Measurements from ENCODE around the gene KDM6B. TPM values are rescaled to one million over a fixed set of nuclear protein-coding genes. Genes with fewer than 3 reads are reported as not detected.

Gene KDM6B
- polyA plus RNA-seq, 1 donor from 2014 or later, result 2.5 TPM

GRCh38 chr17:7873051-7873450 is 39.0 kb downstream of the KDM6B start:
- H3K4me2 ChIP-seq (ENCODE audit: low read length), result no peak overlapping the region
- H3K4me3 ChIP-seq (ENCODE audit: low read length), result no peak overlapping the region
- no peaks in the 10 kb centered on the region for H3F3A ChIP-seq (ENCODE audit: insufficient read depth, low read length, poor library complexity, severe bottlenecking)
- peaks cover 5% of the 10 kb centered on the region for H3K79me2 ChIP-seq (replicated peaks; ENCODE audit: insufficient read depth, low read length)
- no peaks in the 10 kb centered on the region for H3K36me3 ChIP-seq (ENCODE audit: insufficient read depth, low read length)
- no peaks in the 10 kb centered on the region for H3K27me3 ChIP-seq (ENCODE audit: insufficient read depth, low read depth, low read length)
- no peak overlapping the region for H3K9ac ChIP-seq (ENCODE audit: low read length)
- no peak overlapping the region for H3K27ac ChIP-seq (ENCODE audit: low read length)
- H3K9me2 ChIP-seq (ENCODE audit: insufficient read depth, low read length), result no peaks in the 10 kb centered on the region
- no peaks in the 10 kb centered on the region for H3K9me3 ChIP-seq (ENCODE audit: low read length)
- TF ChIP-seq, protein P1, sequence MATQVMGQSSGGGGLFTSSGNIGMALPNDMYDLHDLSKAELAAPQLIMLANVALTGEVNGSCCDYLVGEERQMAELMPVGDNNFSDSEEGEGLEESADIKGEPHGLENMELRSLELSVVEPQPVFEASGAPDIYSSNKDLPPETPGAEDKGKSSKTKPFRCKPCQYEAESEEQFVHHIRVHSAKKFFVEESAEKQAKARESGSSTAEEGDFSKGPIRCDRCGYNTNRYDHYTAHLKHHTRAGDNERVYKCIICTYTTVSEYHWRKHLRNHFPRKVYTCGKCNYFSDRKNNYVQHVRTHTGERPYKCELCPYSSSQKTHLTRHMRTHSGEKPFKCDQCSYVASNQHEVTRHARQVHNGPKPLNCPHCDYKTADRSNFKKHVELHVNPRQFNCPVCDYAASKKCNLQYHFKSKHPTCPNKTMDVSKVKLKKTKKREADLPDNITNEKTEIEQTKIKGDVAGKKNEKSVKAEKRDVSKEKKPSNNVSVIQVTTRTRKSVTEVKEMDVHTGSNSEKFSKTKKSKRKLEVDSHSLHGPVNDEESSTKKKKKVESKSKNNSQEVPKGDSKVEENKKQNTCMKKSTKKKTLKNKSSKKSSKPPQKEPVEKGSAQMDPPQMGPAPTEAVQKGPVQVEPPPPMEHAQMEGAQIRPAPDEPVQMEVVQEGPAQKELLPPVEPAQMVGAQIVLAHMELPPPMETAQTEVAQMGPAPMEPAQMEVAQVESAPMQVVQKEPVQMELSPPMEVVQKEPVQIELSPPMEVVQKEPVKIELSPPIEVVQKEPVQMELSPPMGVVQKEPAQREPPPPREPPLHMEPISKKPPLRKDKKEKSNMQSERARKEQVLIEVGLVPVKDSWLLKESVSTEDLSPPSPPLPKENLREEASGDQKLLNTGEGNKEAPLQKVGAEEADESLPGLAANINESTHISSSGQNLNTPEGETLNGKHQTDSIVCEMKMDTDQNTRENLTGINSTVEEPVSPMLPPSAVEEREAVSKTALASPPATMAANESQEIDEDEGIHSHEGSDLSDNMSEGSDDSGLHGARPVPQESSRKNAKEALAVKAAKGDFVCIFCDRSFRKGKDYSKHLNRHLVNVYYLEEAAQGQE (IDR thresholded peaks at IDR 0.05; ENCODE audit: borderline replicate concordance), result no peak
- TF ChIP-seq RAD21 (conservative IDR thresholded peaks at IDR 0.05), result no peak
- TF ChIP-seq MXI1 (conservative IDR thresholded peaks at IDR 0.05; ENCODE audit: poor library complexity, severe bottlenecking), result no peak
- no peak for TF ChIP-seq EP300 (conservative IDR thresholded peaks at IDR 0.05; ENCODE audit: poor library complexity, severe bottlenecking)
- no peak for TF ChIP-seq CTCF (IDR thresholded peaks at IDR 0.05; ENCODE audit: poor library complexity, severe bottlenecking)
- TF ChIP-seq POLR2AphosphoS5 (IDR thresholded peaks at IDR 0.05), result no peak
- TF ChIP-seq EZH2 (IDR thresholded peaks at IDR 0.05; ENCODE audit: borderline replicate concordance, insufficient read depth, low read length, poor library complexity, severe bottlenecking), result no peak
- no peak for TF ChIP-seq TAF1 (IDR thresholded peaks at IDR 0.05; ENCODE audit: low read depth)
- no peak for TF ChIP-seq SMC3 (conservative IDR thresholded peaks at IDR 0.05; ENCODE audit: poor library complexity)
- no peaks in the 10 kb centered on the region for H4K20me1 ChIP-seq (ENCODE audit: insufficient read depth)
- no peak overlapping the region for H2AFZ ChIP-seq (ENCODE audit: low read depth, low read length)

GRCh38 chr17:7875804-7876370 is 41.9 kb downstream of the KDM6B start:
- H2AFZ ChIP-seq (ENCODE audit: low read depth, low read length), result no peak overlapping the region
- H3K27ac ChIP-seq (ENCODE audit: low read length), result no peak overlapping the region
- H3K27me3 ChIP-seq (ENCODE audit: insufficient read depth, low read depth, low read length), result no peaks in the 10 kb centered on the region
- no peaks in the 10 kb centered on the region for H4K20me1 ChIP-seq (ENCODE audit: insufficient read depth)
- H3F3A ChIP-seq (ENCODE audit: insufficient read depth, low read length, poor library complexity, severe bottlenecking), result no peaks in the 10 kb centered on the region
- H3K9me2 ChIP-seq (ENCODE audit: insufficient read depth, low read length), result no peaks in the 10 kb centered on the region
- no peaks in the 10 kb centered on the region for H3K36me3 ChIP-seq (ENCODE audit: insufficient read depth, low read length)
- H3K4me3 ChIP-seq (ENCODE audit: low read length), result no peak overlapping the region
- peaks cover 8% of the 10 kb centered on the region for H3K79me2 ChIP-seq (replicated peaks; ENCODE audit: insufficient read depth, low read length)
- no peak overlapping the region for H3K4me2 ChIP-seq (ENCODE audit: low read length)
- H3K9me3 ChIP-seq (ENCODE audit: low read length), result no peaks in the 10 kb centered on the region
- no peak overlapping the region for H3K9ac ChIP-seq (ENCODE audit: low read length)
- TF ChIP-seq EP300 (conservative IDR thresholded peaks at IDR 0.05; ENCODE audit: poor library complexity, severe bottlenecking) (no peak), CTCF (IDR thresholded peaks at IDR 0.05; ENCODE audit: poor library complexity, severe bottlenecking) (no peak), RAD21 (conservative IDR thresholded peaks at IDR 0.05) (no peak), MXI1 (conservative IDR thresholded peaks at IDR 0.05; ENCODE audit: poor library complexity, severe bottlenecking) (no peak), EZH2 (IDR thresholded peaks at IDR 0.05; ENCODE audit: borderline replicate concordance, insufficient read depth, low read length, poor library complexity, severe bottlenecking) (no peak), TAF1 (IDR thresholded peaks at IDR 0.05; ENCODE audit: low read depth) (no peak), POLR2AphosphoS5 (IDR thresholded peaks at IDR 0.05) (no peak)

Data from neural cell (in vitro differentiated cells).